NK-92 treated with Interleukin-12 subunit alpha and Interleukin-12 subunit beta, amount 100 ng/mL, for 24 hours (cell line): Measurements from ENCODE around the gene SPSB4.

Source experiments
- DNase-seq: peaks from one replicate; lab custom pipeline; 2025; lab: John Stamatoyannopoulos, UW

Gene SPSB4

GRCh38 chr3:141076036-141076773 lies 25.1 kb downstream of the SPSB4 start:
- DNase-seq: no peak

DNA sequence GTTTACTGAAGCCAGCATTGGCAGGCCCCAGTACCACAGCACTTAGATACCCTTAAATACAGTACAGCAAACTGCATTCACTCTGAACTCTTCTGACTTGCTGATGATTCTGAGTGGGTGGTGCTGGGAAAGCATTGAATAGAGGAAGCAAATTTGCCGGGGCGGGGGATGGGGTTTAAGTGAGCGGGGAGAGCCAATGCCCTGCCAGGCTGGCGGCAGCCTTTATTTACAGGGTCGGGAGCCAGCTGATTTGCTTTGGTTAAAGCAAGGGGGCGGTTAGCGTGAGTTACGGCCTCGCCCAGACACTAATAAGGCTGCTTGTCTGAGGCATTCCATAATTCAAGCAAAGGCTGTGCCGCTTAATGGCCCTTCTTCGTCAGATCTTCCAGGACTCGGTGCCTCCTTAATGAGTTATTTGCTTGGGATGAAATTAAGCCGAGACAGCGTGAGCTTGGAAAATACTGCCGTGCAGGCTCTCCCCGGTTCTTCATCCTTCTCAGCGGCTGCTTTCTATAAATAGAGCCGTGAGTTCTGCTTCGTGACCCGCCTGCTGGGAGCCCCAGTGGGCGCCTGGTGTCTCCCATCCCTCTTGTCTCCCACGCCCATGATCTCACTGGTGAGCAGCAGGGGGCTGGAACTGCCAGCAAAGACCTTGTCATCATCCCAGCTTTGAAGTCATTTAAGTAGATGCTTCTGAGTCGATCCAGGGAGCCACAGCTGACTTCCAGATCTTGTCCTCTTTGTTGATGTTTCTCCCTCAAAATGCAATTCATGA lies 25.8 kb downstream of the SPSB4 start:
- no peak for DNase-seq

DNA sequence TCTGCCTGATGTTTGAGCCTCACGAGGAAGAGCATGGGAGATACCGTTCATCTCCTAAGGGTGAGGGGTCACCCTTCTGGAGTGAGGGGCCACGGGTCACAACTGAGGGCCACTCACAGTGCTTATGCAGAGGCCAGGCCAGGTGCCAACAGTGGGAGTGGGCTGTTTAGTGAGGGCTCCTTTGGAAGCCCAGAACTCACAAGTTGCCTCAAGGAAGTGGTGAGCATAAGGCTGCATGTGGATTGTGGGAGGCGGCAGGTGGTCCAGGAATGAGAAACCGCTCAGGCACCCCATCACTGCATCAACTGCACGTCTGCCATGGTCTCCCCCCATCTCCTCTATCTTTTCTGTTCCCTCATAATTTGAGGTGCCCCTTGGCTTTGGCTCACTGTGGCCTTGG lies 26.5 kb downstream of the SPSB4 start:
- DNase-seq: no peak

- DNase-seq: no peak
These were observed 27.1 kb downstream of the SPSB4 start for GRCh38 chr3:141078200-141078599.

- DNase-seq: no peak
These were observed 29.3 kb downstream of the SPSB4 start for GRCh38 chr3:141080431-141080830.

DNA sequence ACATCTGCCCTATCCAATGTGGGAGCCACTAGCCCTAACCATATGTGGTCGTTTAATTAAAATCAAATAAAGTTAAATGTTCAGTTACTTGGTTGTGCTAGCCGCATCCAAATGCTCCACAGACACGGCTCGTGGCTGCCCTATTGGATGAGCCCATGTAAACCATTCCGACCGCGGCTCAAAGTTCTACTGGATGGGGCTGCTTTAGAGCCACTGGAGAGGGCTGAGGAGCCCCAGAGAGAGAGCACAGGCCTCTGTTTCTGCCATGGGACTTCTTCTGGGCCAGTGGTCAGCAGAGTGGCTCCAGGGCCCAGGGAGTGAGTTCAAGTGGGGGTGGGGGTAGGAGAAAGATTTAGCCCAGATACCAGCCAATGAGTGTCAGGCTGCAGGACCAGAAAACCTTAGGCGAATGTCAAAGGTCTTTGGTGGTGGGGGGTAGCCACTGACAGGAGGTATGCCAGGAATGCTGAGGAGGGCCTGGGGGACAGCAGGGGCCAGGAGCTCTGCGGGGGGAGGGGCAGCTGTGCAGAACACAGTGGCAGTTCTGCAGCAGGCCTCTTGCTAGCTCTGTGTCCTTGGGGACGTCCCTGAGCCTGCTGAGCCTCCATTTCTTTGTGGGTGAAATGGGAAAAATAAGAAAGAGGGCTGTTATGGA lies 30.1 kb downstream of the SPSB4 start:
- no peak for DNase-seq

GRCh38 chr3:141082064-141082463 lies 30.9 kb downstream of the SPSB4 start:
- no peak for DNase-seq

DNA sequence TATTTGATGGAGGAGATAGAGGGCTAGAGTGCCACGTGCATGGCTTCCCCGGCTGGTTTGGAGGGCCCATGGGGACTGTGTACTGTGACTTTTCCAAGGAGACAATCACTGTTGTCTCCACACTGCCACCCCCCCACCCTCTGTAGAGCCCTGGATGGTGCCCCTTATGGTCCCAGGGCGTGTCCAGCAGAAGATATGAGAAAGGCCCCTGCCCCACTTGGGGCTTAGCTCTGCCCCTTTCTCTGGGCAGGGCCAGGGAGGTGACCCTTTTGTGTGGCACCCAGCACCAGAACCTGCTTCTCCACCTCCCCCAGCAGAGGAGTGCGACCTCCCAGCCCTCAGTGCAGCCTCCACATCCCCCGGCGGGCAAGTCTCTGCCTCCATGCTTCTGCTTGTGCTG lies 32.1 kb downstream of the SPSB4 start:
- no peak for DNase-seq

DNA sequence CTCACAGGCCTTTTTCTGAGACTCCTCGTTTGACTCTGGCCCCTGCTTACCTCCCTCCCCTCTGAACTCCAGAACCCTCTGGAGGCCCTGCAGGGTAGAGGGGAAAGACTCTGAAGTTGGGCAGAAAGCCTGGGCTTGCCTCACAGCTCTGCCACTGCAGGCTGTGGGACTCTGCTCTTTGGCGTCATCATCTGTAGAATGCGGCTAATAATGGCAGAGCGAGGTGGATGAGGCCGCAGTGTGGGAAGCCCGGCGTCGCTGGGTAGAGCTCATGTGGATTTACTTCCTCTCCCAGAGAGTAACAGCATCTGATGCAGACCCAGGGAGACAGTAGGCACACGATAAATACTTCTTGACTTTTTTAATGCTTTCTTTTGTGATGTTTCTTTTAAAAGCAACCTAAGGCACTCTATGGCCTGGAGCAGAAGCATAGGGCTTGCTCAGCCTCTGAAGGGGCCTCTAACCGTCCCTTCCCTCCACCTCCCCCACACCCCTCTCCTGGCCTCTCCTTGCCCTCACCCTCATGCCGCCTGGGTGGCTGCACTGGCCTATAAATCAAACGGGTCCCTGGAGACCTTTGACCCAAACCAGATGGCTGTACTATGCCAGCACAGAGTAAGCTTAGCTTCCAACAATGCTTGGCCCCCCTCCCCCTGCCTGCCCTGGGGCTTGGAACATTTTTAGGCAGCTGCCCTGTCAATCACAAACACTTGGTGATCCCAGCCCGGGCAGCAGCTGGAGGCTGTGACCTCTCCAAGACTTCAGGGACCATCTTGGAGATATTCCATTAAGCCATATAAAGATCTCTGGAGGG lies 32.9 kb downstream of the SPSB4 start:
- DNase-seq: no peak

DNA sequence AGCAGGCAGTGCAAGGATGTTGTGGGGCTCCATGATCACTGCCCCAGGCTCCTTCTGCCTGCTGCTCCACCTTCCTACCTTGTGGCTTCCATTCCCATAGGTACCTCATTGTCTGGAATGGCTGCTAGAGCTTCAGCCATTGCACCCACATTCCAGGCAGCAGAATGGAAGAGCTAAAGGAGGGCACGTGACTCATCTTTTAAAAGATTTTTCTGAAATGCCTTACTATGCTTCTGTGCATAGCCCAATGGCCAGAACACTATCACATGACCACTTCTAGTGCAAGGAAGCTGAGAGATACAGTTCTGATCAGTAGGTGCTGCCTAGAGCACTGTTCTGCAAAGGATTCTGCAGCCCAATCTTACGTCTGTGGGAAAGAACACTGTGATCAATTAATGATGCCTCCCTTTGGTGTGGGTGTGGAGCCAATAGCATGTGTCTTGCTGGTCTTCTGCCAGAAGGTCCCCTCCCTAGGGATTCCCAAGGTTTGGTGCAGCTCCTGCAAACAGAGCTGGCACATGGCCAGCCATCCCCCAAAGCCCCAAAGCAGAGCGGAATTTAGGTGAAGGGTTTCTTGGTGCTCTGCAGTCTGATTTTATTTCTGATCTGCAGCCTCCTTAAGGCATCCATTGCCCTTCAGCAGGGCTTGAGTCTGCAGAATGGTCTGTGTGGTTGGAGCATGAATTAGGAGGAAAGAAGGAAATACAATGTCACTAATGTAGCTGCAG lies 34.4 kb downstream of the SPSB4 start:
- no peak for DNase-seq

GRCh38 chr3:141086188-141086587 lies 35.0 kb downstream of the SPSB4 start:
- no peak for DNase-seq

GRCh38 chr3:141087076-141087777 lies 36.1 kb downstream of the SPSB4 start:
- DNase-seq: no peak

DNA sequence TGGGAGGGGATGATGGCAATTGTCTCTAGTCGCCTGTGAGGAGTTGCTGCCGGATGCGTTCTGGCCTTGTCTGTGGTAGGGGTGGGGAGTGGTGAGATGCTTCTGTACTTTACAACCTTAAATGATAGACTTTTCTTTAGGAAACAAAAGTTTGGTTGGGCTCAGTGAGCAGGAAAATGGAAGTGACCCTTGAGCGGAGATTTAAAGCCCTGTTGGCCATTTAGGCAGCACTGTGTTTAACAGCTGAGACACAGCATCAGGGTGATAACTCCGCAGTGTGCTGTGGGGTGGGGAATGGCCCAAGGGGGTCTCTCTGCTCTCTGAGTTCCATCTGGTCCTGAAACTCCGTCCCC lies 36.6 kb downstream of the SPSB4 start:
- no peak for DNase-seq

DNA sequence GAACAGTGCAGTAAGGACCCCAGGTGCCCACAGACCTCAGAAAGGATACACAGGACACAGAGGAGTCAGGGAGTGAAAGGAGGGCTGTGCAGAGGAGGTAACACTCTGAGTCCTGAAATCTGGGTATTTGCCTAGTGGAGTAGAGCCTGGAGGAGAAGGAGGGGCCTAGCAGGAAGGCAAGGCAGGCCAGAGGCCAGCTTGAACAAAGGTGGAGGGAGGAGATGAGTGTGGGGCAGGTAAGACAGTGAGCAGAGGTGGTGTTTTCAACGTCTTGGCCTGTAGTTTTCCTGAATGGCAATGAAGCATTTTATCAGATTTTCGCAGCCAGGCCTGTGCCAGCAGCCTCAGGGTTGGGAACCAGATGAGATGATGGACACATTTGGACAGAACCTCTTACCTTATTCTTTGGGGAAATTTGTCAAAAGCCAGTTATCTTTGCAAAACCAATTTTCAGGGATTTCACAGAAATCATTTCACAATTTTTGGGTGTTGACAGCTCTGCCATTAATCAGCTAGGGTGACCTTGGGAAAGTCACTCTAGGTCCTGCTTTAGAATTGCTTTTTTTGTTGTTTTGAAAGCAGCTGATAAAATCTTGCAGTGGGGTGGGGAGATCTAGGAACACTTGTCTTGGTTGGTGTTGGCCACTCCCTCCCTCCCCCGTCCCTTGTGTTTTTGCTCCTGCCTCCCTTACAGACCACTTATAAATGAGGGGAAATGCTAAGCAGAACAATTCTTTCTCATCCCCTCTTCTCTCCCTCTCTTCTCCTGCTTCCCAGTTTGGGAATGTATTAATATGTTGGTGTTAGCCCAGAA lies 38.4 kb downstream of the SPSB4 start:
- no peak for DNase-seq

- DNase-seq: no peak
These were observed 40.3 kb downstream of the SPSB4 start for GRCh38 chr3:141091426-141091825.

GRCh38 chr3:141092663-141093062 lies 41.5 kb downstream of the SPSB4 start:
- no peak for DNase-seq

DNA sequence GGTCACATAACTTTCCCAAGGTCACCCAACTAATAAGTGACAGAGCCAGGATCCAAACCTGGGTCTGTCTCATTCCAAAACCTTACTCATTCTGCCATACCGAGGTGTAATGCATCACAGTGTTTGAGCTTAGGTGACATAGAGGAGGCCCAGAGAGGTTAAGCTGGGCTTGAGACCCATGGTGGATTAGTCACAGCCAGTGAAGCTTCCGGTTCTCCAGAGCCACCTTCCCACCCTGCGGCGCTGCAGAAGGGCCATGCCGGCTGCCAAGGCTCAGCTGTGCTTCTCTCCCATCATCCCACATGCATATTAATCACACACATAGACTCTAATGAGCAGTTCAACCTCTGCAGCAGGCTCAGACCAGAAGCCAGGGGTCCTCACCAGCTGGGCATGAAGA lies 42.2 kb downstream of the SPSB4 start:
- no peak for DNase-seq

GRCh38 chr3:141093971-141094684 lies 43.0 kb downstream of the SPSB4 start:
- DNase-seq: no peak

DNA sequence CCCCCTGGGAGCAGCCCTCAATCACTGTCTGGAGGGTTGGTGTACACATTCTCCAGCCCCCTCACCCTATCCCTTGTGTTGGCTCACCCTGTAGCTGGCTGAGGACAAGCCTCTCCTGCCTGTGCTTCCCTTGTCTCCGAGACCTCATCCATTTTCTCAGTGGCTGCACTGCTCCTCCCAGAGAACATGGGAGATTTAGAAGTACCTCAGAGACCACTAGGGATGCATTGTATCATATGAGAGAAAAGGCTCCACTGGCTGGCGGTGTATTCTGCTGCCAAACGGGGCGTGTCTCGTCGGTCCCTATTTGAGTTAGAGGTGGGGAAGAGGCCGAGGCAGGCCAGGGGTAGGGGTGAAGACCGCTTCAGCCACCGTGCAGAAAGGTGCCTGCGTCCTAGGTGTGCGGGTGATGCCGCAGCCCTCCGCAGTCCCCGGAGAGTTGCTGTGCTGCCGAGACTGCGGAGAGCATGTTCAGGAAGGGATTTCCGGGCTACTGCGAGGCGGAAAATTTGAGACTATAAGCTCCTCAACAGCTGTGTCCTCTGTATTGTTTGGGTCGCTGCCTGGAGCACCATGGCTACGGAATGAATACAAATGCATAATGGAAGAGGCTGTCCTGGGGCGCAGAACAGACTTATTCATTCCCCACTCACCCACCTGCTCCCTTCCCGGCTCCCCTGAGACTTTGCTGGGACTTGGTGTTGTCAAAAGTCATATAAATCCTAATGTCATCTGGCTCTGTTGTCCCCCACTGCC lies 43.8 kb downstream of the SPSB4 start:
- DNase-seq: no peak
